ENCODE results near the gene TNFRSF9.
A peak's percentile ranks its signal among the peaks of the same experiment; 100 is the strongest.
"Not testable (repeated sequence)": the region's sequence is repeated elsewhere in the genome, so short reads cannot be mapped to it uniquely, and the experiment has no call there.

TNFRSF9 gene

DNA sequence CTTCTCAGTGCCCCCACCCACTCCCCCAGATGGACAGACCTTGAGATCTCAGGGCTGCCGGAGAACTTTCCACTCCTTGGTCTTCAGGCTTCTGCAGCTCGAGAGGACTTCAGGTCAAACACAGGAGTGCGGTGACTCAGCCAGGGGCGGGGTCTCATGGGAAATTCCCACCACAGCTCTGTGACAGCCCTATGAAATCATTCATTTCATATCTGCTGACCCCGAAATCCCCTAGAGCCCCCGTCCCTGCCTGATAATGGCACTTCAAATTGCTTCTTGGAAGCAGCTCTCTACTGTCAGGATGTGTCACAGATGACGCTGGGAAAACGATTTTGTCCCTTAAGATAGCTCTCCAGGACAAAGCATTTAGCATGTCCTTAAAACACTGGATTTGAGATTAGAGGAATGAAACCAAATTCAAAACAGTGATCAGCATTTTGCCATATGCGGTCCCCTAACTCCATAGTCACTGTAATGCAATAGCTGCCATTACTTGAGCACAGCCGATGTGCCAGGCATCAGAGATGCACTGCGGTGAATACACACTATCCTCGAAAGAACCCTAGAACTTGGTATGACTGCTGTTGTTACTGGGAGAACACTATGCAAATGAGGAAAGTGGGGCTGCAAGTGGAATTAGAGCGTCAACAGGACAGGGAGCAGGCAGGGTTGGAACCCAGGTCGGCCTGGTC is at the start of gene TNFRSF9:
TNFRSF9 (minus strand) TSS at position 95 of the 692 bp plus-strand sequence. CDS start 845 bp downstream, outside the sequence.
- DNase-seq, result peak; percentile 71 to 85

DNA sequence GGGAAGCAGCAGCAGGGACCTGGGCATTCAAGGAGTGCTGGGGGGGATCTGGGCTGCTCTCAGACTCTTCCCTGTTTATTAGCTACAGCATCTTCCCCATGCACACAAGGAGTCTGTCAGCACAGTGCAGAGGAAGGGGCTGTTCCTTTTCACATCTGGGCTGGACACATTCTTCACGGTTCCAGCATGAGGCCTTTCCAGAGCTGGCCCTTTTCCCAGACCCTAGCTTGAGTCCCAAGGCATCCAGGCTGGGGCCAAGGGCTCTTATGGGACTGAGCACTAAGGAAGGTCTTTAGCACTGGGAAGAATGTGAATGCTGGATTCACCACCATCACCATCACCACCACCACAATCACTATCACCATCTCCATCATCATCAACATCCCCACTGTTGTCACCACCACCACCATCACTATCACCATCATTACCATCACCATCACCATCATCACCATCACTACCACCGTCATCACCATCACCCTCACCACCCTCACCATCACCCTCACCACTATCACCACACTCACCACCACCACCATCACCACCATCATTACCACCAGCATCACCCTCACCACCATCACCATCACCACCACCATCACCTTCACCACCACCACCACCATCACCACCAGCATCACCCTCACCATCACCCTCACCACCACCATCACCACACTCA is 49.3 kb upstream of the TNFRSF9 start:
- DNase-seq, result no peak

- no peak for DNase-seq
Measured at GRCh38 chr1:7988576-7988975, 47.9 kb upstream of the TNFRSF9 start.

GRCh38 chr1:7987528-7987927 is 46.9 kb upstream of the TNFRSF9 start:
- DNase-seq, result no peak

GRCh38 chr1:7985851-7986612 is 45.4 kb upstream of the TNFRSF9 start:
- no peak for DNase-seq

DNA sequence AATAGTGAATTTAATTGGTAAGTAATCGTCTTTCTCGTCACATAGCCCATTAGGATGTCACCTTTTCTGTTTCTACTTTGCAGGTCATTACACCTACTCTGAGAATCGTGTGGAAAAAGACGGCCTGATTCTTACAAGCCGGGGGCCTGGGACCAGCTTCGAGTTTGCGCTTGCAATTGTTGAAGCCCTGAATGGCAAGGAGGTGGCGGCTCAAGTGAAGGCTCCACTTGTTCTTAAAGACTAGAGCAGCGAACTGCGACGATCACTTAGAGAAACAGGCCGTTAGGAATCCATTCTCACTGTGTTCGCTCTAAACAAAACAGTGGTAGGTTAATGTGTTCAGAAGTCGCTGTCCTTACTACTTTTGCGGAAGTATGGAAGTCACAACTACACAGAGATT is 44.2 kb upstream of the TNFRSF9 start:
- DNase-seq, result no peak

- DNase-seq, result no peak
Measured at GRCh38 chr1:7983086-7983778, 42.6 kb upstream of the TNFRSF9 start.

DNA sequence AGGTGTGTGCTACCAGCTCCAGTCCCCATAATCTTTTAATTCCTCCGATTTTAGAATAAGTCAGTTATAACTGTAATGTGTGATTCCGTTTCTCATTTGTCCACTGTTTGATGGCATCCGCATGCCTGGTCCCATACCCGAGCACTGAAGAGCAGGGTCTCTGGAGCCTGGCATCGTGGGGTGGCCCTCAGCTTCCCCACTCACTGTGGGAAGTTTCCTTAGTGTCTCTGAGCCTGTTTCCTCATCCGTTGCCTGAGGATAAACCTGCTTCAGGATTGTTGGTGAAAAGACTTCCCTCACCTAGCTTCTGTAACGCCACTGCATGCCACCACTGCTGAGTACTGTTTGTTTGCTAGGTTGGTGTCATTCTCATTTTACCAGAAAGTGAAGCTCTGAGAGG is 40.3 kb upstream of the TNFRSF9 start:
- DNase-seq, result no peak

GRCh38 chr1:7975212-7975865 is 34.7 kb upstream of the TNFRSF9 start:
- DNase-seq, result peak in 1 of 2 experiments; percentile 15

- DNase-seq, result no peak
Measured at GRCh38 chr1:7973086-7973485, 32.4 kb upstream of the TNFRSF9 start.

DNA sequence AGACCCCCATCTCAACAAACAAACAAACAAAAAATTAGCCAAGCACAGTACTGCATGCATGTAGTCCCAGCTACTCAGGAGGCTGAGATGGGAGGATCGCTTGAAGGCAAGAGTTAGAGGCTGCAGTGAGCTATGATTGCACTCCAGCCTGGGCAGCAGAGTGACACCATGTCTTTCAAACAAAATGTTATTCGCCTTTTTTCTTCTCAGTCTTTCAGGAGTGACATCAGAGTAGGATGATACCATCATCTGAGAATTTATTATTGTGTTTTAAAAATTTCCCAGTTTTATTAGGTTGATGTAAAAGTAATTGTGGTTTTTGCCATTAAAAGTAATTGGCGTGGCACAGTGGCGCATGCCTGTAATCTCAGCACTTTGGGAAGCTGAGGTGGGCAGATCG is 31.6 kb upstream of the TNFRSF9 start:
- no peak for DNase-seq

- no peak for DNase-seq
Measured at GRCh38 chr1:7971024-7971423, 30.4 kb upstream of the TNFRSF9 start.

DNA sequence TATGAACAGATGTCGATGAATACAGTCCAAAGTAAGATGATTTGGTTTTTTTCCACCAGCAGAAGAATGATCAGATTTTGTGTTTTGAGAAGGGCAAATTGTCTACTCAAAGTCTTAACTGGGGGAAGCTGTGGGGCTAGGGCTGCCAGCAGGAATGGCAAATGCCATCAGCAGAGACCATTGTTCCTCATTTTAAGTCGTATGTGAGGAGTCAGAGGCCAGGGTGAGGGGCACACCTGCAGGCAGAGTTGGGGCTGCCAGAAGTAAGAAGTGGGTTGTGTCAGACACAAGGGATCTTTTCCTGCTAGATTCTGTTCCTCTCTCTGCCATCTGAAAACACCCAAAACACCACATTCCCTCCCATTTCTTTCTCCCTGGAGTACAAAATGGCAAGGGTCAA is 29.6 kb upstream of the TNFRSF9 start:
- no peak for DNase-seq

DNA sequence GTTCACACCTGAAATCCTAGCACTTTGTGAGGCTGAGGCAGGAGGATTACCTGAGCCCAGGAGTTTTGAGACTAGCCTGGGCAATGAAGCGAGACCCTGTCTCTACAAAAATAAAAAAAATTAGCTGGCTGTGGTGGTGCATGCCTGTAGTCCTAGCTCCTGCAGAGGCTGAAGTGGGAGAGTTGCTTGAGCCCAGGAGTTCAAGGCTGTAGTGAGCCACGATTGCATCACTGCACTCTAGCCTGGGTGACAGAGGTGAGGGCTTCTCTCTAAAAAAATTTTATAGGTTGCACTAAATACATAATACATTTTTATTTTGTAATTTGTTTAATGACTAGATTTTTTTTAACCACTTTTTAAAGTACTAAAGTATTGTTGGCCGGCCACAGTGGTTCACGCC is 27.0 kb upstream of the TNFRSF9 start:
- DNase-seq, result no peak

- no peak for DNase-seq
Measured at GRCh38 chr1:7967196-7967595, 26.6 kb upstream of the TNFRSF9 start.

DNA sequence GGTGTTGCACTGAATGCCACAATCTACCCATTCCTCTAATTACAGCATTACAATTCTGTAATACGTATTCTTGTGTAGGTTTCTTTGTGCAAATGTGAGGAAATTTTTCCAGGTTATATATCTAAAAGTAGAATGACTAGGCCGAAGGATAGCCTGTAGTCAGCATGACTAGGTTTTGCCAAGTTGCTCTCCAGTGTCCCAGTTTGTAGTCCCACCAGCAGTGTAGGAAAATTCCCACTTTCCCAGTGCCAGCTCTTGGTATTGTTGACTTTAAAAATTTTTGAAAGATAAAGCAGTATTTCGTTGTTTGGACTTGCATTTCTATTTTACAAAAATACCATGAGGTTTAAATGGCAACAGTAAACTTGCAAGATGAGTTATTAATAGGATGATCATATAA is 23.8 kb upstream of the TNFRSF9 start:
- DNase-seq, result no peak

DNA sequence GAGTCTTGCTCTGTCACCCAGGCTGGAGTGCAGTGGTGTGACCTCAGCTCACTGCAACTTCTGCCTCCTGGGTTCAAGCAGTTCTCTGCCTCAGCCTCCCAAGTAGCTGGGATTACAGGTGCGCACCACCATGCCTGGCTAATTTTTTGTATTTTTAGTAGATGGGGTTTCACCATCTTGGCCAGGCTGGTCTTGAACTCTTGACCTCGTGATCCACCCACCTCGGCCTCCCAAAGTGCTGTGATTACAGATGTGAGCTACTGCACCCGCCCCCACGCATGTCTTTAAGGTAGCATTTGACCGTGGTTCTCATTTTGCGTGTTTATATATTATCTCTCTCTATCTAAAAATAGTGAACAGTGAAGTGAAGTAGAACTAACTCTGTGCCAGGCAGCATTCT is 23.2 kb upstream of the TNFRSF9 start:
- DNase-seq, result not testable (repeated sequence)

DNA sequence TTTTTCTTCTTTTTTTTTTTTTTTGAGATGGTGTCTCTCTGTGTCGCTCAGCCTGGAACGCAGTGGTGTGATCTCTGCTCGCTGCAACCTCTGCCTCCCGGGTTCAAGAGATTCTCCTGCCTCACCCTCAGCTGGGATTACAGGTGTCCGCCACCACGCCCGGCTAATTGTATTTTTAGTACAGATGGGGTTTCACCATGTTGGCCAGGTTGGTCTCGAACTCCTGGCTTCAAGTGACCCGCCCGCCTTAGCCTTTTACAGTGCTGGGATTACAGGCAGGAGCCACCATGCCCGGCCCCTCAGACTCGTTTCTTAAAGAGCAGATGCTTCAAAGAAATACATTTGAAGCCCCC is 22.7 kb upstream of the TNFRSF9 start:
- DNase-seq, result not testable (repeated sequence)

GRCh38 chr1:7962636-7963377 is 22.2 kb upstream of the TNFRSF9 start:
- no peak for DNase-seq

DNA sequence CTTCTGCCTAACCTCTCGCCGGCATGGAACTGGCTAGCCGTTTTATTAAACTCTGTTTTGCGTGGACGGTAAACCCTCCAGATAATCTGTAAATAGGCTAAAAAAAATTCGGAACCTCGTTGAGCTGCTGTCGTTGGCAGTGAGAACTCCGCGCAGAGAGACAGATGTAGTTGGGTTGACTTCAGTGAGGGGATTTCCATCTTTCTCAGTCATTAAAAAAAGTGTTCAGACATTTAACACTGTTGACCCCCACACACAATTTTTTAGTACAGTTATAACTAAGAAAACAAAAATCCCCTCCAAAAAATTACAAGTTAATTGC is 21.3 kb upstream of the TNFRSF9 start:
- no peak for DNase-seq

DNA sequence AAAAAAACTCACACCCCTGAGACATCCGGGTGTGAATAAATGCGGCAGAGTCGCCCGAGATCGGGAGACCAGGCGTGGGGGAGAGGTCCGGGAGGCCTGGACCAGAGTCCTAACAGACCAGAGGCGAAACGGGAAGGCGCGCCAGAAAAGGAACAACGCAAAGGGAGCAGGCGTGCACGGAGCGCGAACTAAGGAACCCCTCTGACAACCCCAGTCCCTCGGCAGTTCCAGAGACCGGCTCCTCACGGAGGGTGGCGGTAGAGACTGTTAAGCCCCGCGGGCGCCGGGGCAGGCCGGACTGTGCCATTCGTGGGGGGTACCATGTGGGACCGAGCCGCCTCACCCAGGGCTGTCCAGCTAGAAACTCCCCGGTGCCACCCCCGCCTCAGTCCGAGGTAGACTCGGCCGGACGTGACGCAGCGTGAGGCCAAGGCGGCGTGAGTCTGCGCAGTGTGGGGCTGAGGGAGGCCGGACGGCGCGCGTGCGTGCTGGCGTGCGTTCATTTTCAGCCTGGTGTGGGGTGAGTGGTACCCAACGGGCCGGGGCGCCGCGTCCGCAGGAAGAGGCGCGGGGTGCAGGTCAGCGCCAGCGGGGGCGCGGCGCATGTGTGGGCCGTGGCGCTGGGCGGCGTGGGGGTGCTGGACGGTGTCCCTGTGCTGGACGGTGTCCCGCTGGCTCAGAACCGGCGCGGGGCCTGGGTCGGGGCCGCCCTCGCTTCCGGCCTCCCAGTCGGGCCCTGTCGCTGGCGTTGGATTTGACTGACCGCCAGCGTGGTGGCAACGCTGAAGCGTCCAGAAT is 20.8 kb upstream of the TNFRSF9 start, which contains the start of gene PARK7:
PARK7 (plus strand) TSS at position 496 of the 798 bp plus-strand sequence. CDS start 1,075 bp downstream, outside the sequence.
- peak; percentile 99 for DNase-seq
